ENCODE results near the gene PDGFA.

- TF ChIP-seq, protein P1, sequence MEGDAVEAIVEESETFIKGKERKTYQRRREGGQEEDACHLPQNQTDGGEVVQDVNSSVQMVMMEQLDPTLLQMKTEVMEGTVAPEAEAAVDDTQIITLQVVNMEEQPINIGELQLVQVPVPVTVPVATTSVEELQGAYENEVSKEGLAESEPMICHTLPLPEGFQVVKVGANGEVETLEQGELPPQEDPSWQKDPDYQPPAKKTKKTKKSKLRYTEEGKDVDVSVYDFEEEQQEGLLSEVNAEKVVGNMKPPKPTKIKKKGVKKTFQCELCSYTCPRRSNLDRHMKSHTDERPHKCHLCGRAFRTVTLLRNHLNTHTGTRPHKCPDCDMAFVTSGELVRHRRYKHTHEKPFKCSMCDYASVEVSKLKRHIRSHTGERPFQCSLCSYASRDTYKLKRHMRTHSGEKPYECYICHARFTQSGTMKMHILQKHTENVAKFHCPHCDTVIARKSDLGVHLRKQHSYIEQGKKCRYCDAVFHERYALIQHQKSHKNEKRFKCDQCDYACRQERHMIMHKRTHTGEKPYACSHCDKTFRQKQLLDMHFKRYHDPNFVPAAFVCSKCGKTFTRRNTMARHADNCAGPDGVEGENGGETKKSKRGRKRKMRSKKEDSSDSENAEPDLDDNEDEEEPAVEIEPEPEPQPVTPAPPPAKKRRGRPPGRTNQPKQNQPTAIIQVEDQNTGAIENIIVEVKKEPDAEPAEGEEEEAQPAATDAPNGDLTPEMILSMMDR (IDR thresholded peaks at IDR 0.05), result no peak
- TF ChIP-seq POLR2A (IDR thresholded peaks at IDR 0.05), result no peak
Observed at GRCh38 chr7:556291-556826, 36.7 kb upstream of the PDGFA start.
